SK-N-SH (cell line): ENCODE measurements around the gene EHD1. TPM values are rescaled to one million over a fixed set of nuclear protein-coding genes. Genes with fewer than 3 reads are reported as not detected.

Source experiments
- CTCF ChIA-PET: fragments of 300-600, 350-600 bp; formaldehyde crosslinking; extraction: SDS; loops from one replicate; lab custom pipeline; 2021; lab: Yijun Ruan, JAX
- POLR2A ChIA-PET: fragments of 350-600 bp; sonication (Branson Sonifier 250); formaldehyde crosslinking; extraction: SDS; loops from one replicate; lab custom pipeline; 2020; ENCODE audit warnings: antibody characterized with exemption, inconsistent platforms; lab: Yijun Ruan, JAX
- DNase-seq: peaks from one replicate; pipeline ENCODE4 v3.0.0; 2012
- H2AFZ ChIP-seq: fragments of 200-600 bp; sonication (generic); 2 replicates; pipeline ENCODE4 v1.8.1; 2016; ENCODE audit warnings: antibody characterized with exemption, mild to moderate bottlenecking, low read depth
- H3F3A ChIP-seq: fragments of 200-600 bp; sonication (generic); replicated peaks from 2 replicates; pipeline ENCODE3; 2016; ENCODE audit warnings: antibody characterized with exemption, mild to moderate bottlenecking; ENCODE audit not compliant: insufficient read depth
- H3K27ac ChIP-seq, 2 experiments: fragments of 200-500 bp in 1 of 2; fragments of 200-600 bp in 1 of 2; sonication (Bioruptor generic) in 1 of 2; sonication (generic), shearing (Covaris generic) in 1 of 2; 2 replicates each; pipeline versions ENCODE4 v1.5.1 to v1.6.1; 2014 to 2016; ENCODE audit warnings: low read depth in 2 of 2, inconsistent platforms in 1 of 2, low read length in 1 of 2, mild to moderate bottlenecking in 1 of 2, mixed read lengths in 1 of 2
- H3K27me3 ChIP-seq: fragments of 200-600 bp; sonication (generic), shearing (Covaris generic); 2 replicates; pipeline ENCODE4 v1.6.1; 2016; ENCODE audit warnings: mixed run types; ENCODE audit not compliant: insufficient read depth
- H3K36me3 ChIP-seq, 2 experiments: fragments of 200-500 bp in 1 of 2; fragments of 200-600 bp in 1 of 2; sonication (Bioruptor generic) in 1 of 2; sonication (generic) in 1 of 2; replicated peaks in 1 of 2; 2 replicates each; pipeline versions ENCODE3 to v1.5.1; 2014 to 2016; ENCODE audit warnings: low read length in 1 of 2, mild to moderate bottlenecking in 1 of 2; ENCODE audit not compliant: insufficient read depth in 2 of 2, control insufficient read depth in 1 of 2
- H3K4me1 ChIP-seq, 2 experiments: fragments of 200-500 bp in 1 of 2; fragments of 200-600 bp in 1 of 2; sonication (Bioruptor generic) in 1 of 2; sonication (generic), shearing (Covaris generic) in 1 of 2; 2 replicates each; pipeline versions ENCODE4 v1.5.1 to v1.6.1; 2014 to 2016; ENCODE audit warnings: low read depth in 1 of 2, low read length in 1 of 2, mixed run types in 1 of 2; ENCODE audit not compliant: insufficient read depth in 2 of 2, control insufficient read depth in 1 of 2
- H3K4me2 ChIP-seq: fragments of 200-600 bp; sonication (generic), shearing (Covaris generic); 2 replicates; pipeline ENCODE4 v1.6.1; 2017; ENCODE audit warnings: mixed run types
- H3K4me3 ChIP-seq, 2 experiments: fragments of 200-500 bp in 1 of 2; fragments of 200-600 bp in 1 of 2; sonication (Bioruptor generic) in 1 of 2; sonication (generic), shearing (Covaris generic) in 1 of 2; 2 replicates each; pipeline versions ENCODE4 v1.5.1 to v1.8.1; 2014 to 2016; ENCODE audit warnings: low read depth in 2 of 2, inconsistent platforms in 1 of 2, low read length in 1 of 2, mild to moderate bottlenecking in 1 of 2, mixed read lengths in 1 of 2, moderate library complexity in 1 of 2
- H3K79me2 ChIP-seq: fragments of 200-600 bp; sonication (generic); 2 replicates; pipeline ENCODE4 v1.8.1; 2017; ENCODE audit warnings: mild to moderate bottlenecking; ENCODE audit not compliant: insufficient read depth
- H3K9ac ChIP-seq: fragments of 200-600 bp; sonication (generic); 2 replicates; pipeline ENCODE4 v1.6.1; 2017; ENCODE audit warnings: mixed run types
- H3K9me2 ChIP-seq: fragments of 200-600 bp; sonication (generic); 2 replicates; pipeline ENCODE4 v1.6.1; 2017; ENCODE audit warnings: mixed run types
- H3K9me3 ChIP-seq: fragments of 200-600 bp; sonication (generic); 2 replicates; pipeline ENCODE4 v1.6.1; 2017; ENCODE audit warnings: mixed run types, mild to moderate bottlenecking, moderate library complexity
- H4K20me1 ChIP-seq: fragments of 200-600 bp; sonication (generic); 2 replicates; pipeline ENCODE4 v1.6.1; 2017; ENCODE audit warnings: mild to moderate bottlenecking, mixed run types; ENCODE audit not compliant: insufficient read depth
- CHD2 ChIP-seq: fragments of 150-350 bp; IDR thresholded peaks from 2 replicates; pipeline ENCODE4 v1.6.1; 2018; ENCODE audit warnings: low read length; ENCODE audit not compliant: partially characterized antibody
- EZH2phosphoT487 ChIP-seq: fragments of 200-600 bp; sonication (generic); IDR thresholded peaks from 2 replicates; pipeline ENCODE4 v1.6.1; 2017; ENCODE audit warnings: low read depth, mixed run types, mild to moderate bottlenecking, antibody characterized with exemption, moderate library complexity, borderline replicate concordance
- GABPA ChIP-seq: IDR thresholded peaks from 2 replicates; pipeline ENCODE4 v1.4.0; 2012; ENCODE audit warnings: low read depth, mild to moderate bottlenecking
- GATA2 ChIP-seq: sonication (generic); formaldehyde crosslinking; IDR thresholded peaks from 2 replicates; pipeline ENCODE4 v1.5.0; 2020; ENCODE audit warnings: mild to moderate bottlenecking, missing genetic modification reagents
- JUND ChIP-seq: IDR thresholded peaks from 2 replicates; pipeline ENCODE4 v1.4.0; 2012
- MEF2A ChIP-seq: IDR thresholded peaks from 2 replicates; pipeline ENCODE4 v1.4.0; 2012; ENCODE audit warnings: low read depth, borderline replicate concordance
- MXI1 ChIP-seq: IDR thresholded peaks from 2 replicates; pipeline ENCODE4 v1.6.1; 2012; ENCODE audit warnings: mild to moderate bottlenecking, low read depth, low read length, improper control_type of control experiment
- NFIC ChIP-seq: IDR thresholded peaks from 2 replicates; pipeline ENCODE4 v1.4.0; 2012; ENCODE audit warnings: borderline replicate concordance
- NRF1 ChIP-seq: IDR thresholded peaks from 2 replicates; pipeline ENCODE4 v1.6.1; 2012; ENCODE audit warnings: low read depth, mild to moderate bottlenecking, low read length
- RAD21 ChIP-seq: IDR thresholded peaks from 2 replicates; pipeline ENCODE4 v1.6.1; 2012; ENCODE audit warnings: mild to moderate bottlenecking, low read length
- RCOR1 ChIP-seq: fragments of 150-350 bp; IDR thresholded peaks from 2 replicates; pipeline ENCODE4 v1.6.1; 2017; ENCODE audit warnings: antibody characterized with exemption, low read length
- RFX5 ChIP-seq: IDR thresholded peaks from 2 replicates; pipeline ENCODE4 v1.6.1; 2012; ENCODE audit warnings: mild to moderate bottlenecking, improper control_type of control experiment, low read length
- RXRA ChIP-seq: IDR thresholded peaks from 2 replicates; pipeline ENCODE4 v1.4.0; 2012; ENCODE audit warnings: low read depth, mild to moderate bottlenecking, borderline replicate concordance
- SIN3A ChIP-seq: IDR thresholded peaks from 2 replicates; pipeline ENCODE4 v1.6.1; 2012; ENCODE audit warnings: low read depth, mild to moderate bottlenecking, low read length, moderate library complexity, borderline replicate concordance
- TAF1 ChIP-seq: IDR thresholded peaks from 2 replicates; pipeline ENCODE4 v1.6.1; 2012; ENCODE audit warnings: low read depth, mild to moderate bottlenecking, low read length, moderate library complexity, borderline replicate concordance
- YY1 ChIP-seq: IDR thresholded peaks from 2 replicates; pipeline ENCODE4 v1.4.0; 2012; ENCODE audit warnings: low read depth, mild to moderate bottlenecking
- WGBS: methylation state at CpG from one replicate; pipeline ENCODE4 v1.1.6; 2017; ENCODE audit warnings: low lambda C conversion rate; 5-methylcytosine and 5-hydroxymethylcytosine counted together
- polyA plus RNA-seq, 3 experiments: library from polyadenylated mRNA; depleted of rRNA; stranded (reverse); fragments of >200 nt; gene quantifications; 2 replicates each; pipeline ENCODE4 v1.2.3, GENCODE V29; 2012
- TF ChIP-seq, protein P1 (sequence below): fragments of 150-350 bp; IDR thresholded peaks from 2 replicates; pipeline ENCODE4 v1.6.1; 2017; ENCODE audit warnings: antibody characterized with exemption, low read length, low read depth, borderline replicate concordance
- TF ChIP-seq, protein P2 (sequence below): IDR thresholded peaks from 2 replicates; pipeline ENCODE4 v1.4.0; 2012; ENCODE audit warnings: low read depth, borderline replicate concordance
- TF ChIP-seq, protein P3 (sequence below): fragments of 200-600 bp; sonication (generic); IDR thresholded peaks from 2 replicates; pipeline ENCODE4 v1.6.1; 2017; ENCODE audit warnings: antibody characterized with exemption, mild to moderate bottlenecking, moderate library complexity

EHD1 gene
- polyA plus RNA-seq, 1 of the 3 experiments (the other 2 are of a cell fraction): 93.3 TPM

DNA sequence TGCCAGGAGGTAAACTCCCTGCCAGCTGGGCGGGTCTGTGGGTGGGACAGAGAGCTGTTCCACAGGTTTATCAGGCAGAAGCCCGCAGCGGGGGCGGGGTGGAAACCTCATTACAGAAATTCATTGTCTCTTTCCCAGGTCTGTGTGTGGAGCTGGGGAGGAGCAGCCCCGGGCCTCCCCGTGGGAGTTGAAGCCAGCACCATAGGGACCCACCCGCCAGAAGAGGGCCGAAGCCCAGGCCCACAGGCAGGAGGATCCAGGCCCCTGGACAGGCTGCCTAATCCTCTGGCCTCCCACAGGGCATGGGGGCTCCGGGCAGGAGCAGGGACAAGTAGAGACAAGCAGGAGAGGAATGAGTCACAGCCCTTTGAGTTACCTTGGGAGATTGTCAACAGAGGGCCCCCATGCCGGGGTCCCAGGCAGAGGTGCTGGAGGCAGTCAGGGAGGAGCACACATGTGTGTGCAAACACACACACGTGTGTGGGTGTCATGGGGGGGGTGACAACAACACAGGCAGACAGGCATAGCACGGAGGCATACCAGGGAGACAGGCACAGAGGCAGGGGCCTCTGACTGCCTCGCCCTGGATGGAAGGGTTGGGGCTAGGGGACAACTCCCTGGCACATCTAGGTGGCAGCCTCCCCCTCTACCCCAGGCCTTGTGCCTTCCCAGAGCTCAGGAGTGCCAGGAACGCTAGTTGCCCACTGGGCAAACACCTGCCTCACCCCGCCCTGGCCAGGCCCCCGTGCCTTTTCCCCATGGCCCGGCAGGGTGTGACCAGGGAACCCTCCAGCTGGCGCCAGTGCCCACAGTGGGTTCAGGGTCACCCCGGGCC is 35.4 kb downstream of the EHD1 start:
- no peaks in the 10 kb centered on the region for H3K9me2 ChIP-seq
- H3K4me2 ChIP-seq: peak overlapping the region; percentile 37; the same call in 1 of the 2 replicates
- H3K9ac ChIP-seq: no peak overlapping the region
- no peaks in the 10 kb centered on the region for H3K27me3 ChIP-seq
- peaks cover 15% of the 10 kb centered on the region for H3F3A ChIP-seq
- TF ChIP-seq, protein P1, sequence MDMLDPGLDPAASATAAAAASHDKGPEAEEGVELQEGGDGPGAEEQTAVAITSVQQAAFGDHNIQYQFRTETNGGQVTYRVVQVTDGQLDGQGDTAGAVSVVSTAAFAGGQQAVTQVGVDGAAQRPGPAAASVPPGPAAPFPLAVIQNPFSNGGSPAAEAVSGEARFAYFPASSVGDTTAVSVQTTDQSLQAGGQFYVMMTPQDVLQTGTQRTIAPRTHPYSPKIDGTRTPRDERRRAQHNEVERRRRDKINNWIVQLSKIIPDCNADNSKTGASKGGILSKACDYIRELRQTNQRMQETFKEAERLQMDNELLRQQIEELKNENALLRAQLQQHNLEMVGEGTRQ: no peak
- no peak for TF ChIP-seq GATA2
- TF ChIP-seq SIN3A: no peak
- no peak for TF ChIP-seq TAF1
- TF ChIP-seq NRF1: no peak
- no peak for TF ChIP-seq GABPA
- no peak for TF ChIP-seq RCOR1
- no peak for TF ChIP-seq RFX5
- TF ChIP-seq CHD2: no peak
- TF ChIP-seq, protein P2, sequence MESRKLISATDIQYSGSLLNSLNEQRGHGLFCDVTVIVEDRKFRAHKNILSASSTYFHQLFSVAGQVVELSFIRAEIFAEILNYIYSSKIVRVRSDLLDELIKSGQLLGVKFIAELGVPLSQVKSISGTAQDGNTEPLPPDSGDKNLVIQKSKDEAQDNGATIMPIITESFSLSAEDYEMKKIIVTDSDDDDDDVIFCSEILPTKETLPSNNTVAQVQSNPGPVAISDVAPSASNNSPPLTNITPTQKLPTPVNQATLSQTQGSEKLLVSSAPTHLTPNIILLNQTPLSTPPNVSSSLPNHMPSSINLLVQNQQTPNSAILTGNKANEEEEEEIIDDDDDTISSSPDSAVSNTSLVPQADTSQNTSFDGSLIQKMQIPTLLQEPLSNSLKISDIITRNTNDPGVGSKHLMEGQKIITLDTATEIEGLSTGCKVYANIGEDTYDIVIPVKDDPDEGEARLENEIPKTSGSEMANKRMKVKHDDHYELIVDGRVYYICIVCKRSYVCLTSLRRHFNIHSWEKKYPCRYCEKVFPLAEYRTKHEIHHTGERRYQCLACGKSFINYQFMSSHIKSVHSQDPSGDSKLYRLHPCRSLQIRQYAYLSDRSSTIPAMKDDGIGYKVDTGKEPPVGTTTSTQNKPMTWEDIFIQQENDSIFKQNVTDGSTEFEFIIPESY: no peak
- no peak for TF ChIP-seq YY1
- TF ChIP-seq MEF2A: no peak
- peaks cover 5 to 7% of the 10 kb centered on the region in 2 experiments; a peak in 2 of 4 replicates for H3K4me1 ChIP-seq
- ChIA-PET CTCF (interaction anchor here (1.0 to 12.8 kb wide), 11 partner anchors 8 to 490 kb away, joined by 3 to 530 read pairs (median 6); partner anchors contain the start of genes ARL2 and EHD1), POLR2A (no interaction called here)
- no peaks in the 10 kb centered on the region for H3K36me3 ChIP-seq
- no peaks in the 10 kb centered on the region for H4K20me1 ChIP-seq
- no peak overlapping the region for H2AFZ ChIP-seq
- H3K27ac ChIP-seq: no peak overlapping the region
- 84% methylated on average over 11 of the region's 19 CpGs for WGBS
- H3K79me2 ChIP-seq: no peaks in the 10 kb centered on the region
- no peaks in the 10 kb centered on the region for H3K9me3 ChIP-seq
- no peak overlapping the region for H3K4me3 ChIP-seq
- DNase-seq: no peak

DNA sequence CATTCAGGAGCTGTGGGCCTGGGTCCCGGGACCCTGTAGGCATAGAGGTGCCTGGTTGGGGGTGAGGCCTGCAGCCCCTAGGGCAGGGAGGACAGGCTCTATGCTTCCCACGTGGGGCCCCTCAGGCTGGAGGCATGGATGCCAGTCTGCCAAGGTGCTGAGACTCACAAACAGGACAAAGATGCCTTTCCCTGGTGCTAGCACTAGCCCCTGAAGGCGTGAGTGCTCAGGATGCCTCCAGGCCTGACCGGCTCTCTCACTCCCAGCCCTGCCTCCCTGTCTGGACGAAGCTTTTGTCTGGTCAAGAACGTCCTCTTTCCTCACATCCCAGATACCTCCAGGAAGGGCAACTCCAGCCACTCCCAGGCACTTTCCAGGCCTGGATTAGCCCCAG is 36.1 kb downstream of the EHD1 start:
- H3F3A ChIP-seq: peaks cover 12% of the 10 kb centered on the region
- H3K9me3 ChIP-seq: no peaks in the 10 kb centered on the region
- peaks cover 5 to 6% of the 10 kb centered on the region in 2 experiments; a peak in 2 of 4 replicates for H3K4me1 ChIP-seq
- H4K20me1 ChIP-seq: no peaks in the 10 kb centered on the region
- no peaks in the 10 kb centered on the region for H3K27me3 ChIP-seq
- H3K4me2 ChIP-seq: no peak overlapping the region
- H2AFZ ChIP-seq: no peak overlapping the region
- H3K4me3 ChIP-seq: no peak overlapping the region
- ChIA-PET POLR2A (no interaction called here), CTCF (interaction anchor here (1.1 to 12.8 kb wide), 3 partner anchors 45 to 172 kb away, joined by 4 to 530 read pairs (median 8); partner anchors contain the start of genes ARL2 and EHD1)
- H3K9ac ChIP-seq: no peak overlapping the region
- H3K36me3 ChIP-seq: no peaks in the 10 kb centered on the region
- TF ChIP-seq NFIC (no peak), SIN3A (no peak), RFX5 (no peak), JUND (no peak), RXRA (no peak), RAD21 (no peak), CHD2 (no peak), MXI1 (no peak), TAF1 (no peak), EZH2phosphoT487 (no peak)
- TF ChIP-seq, protein P3, sequence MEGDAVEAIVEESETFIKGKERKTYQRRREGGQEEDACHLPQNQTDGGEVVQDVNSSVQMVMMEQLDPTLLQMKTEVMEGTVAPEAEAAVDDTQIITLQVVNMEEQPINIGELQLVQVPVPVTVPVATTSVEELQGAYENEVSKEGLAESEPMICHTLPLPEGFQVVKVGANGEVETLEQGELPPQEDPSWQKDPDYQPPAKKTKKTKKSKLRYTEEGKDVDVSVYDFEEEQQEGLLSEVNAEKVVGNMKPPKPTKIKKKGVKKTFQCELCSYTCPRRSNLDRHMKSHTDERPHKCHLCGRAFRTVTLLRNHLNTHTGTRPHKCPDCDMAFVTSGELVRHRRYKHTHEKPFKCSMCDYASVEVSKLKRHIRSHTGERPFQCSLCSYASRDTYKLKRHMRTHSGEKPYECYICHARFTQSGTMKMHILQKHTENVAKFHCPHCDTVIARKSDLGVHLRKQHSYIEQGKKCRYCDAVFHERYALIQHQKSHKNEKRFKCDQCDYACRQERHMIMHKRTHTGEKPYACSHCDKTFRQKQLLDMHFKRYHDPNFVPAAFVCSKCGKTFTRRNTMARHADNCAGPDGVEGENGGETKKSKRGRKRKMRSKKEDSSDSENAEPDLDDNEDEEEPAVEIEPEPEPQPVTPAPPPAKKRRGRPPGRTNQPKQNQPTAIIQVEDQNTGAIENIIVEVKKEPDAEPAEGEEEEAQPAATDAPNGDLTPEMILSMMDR: no peak
- TF ChIP-seq, protein P1: no peak
- H3K9me2 ChIP-seq: no peaks in the 10 kb centered on the region
- WGBS: 84% methylated on average over 5 of the region's 6 CpGs
- no peak for DNase-seq
- H3K79me2 ChIP-seq: no peaks in the 10 kb centered on the region
- no peak overlapping the region for H3K27ac ChIP-seq
